ENCODE measurements around the gene SORCS3. TPM values are rescaled to one million over a fixed set of nuclear protein-coding genes. Genes with fewer than 3 reads are reported as not detected.

SORCS3 gene
- total and polyA plus RNA-seq, 9 of the 15 experiments (the other 6 are each of a cell fraction or from before 2014, with no cell fraction given), result not detected

GRCh38 chr10:104966563-104967297 lies 325.6 kb downstream of the SORCS3 start:
- intact Hi-C loops (cut with micrococcal nuclease) (no loop called here), in situ Hi-C loops (cut with MboI) (no loop called here)
- ATAC-seq (no peak), FAIRE-seq (no peak), DNase-seq (ENCODE audit: extremely low read depth in 1 of 4, low spot score in 3 of 4) (no peak)
- no peaks in the 10 kb centered on the region for H4K20me1 ChIP-seq (replicated peaks; ENCODE audit: control insufficient read depth, insufficient read depth, low read length)
- H3K9ac ChIP-seq (ENCODE audit: insufficient read depth in 1 of 2, low read depth in 2 of 2, low read length in 2 of 2), result no peak overlapping the region
- H3K4me3 ChIP-seq, result no peak overlapping the region
- no TSS peak for BruUV-seq (replicated peaks)
- no peaks in the 10 kb centered on the region for H3K4me1 ChIP-seq (replicated peaks in 1 of 2; ENCODE audit: control insufficient read depth in 2 of 2, insufficient read depth in 2 of 2, low read length in 2 of 2)
- ChIA-PET CTCF (ENCODE audit: low intra/inter-chr PET ratio) (no interaction called here), POLR2A (no interaction called here)
- H3K79me2 ChIP-seq (ENCODE audit: control insufficient read depth, insufficient read depth, low read length), result no peaks in the 10 kb centered on the region
- no peaks in the 10 kb centered on the region for H3K9me3 ChIP-seq (replicated peaks; ENCODE audit: control insufficient read depth, insufficient read depth, low read depth, low read length)
- H3K27me3 ChIP-seq (ENCODE audit: control insufficient read depth in 2 of 2, insufficient read depth in 2 of 2, low read length in 2 of 2), result no peaks in the 10 kb centered on the region
- no peaks in the 10 kb centered on the region for H3K9me1 ChIP-seq (ENCODE audit: control insufficient read depth, insufficient read depth, low read length)
- H3K4me2 ChIP-seq (ENCODE audit: insufficient read depth, low read length), result no peak overlapping the region
- WGBS (ENCODE audit: insufficient coverage, low coverage, missing lambda C conversion rate), result 6% methylated on average over 2 of the region's 2 CpGs
- H3K36me3 ChIP-seq (ENCODE audit: control insufficient read depth, insufficient read depth, low read length), result no peaks in the 10 kb centered on the region
- no peak overlapping the region for H3K27ac ChIP-seq (ENCODE audit: extremely low read depth, low read depth, low read length)
- no peak overlapping the region for H2AFZ ChIP-seq (ENCODE audit: low read depth, low read length)
- TF ChIP-seq ZNF263 (CRISPR knock-in tag; IDR thresholded peaks at IDR 0.05; ENCODE audit: borderline replicate concordance), result no peak
- no peak for TF ChIP-seq CHD4 (IDR thresholded peaks at IDR 0.05; ENCODE audit: insufficient read depth, insufficient replicate concordance, low read depth, low read length, poor library complexity, severe bottlenecking)
- TF ChIP-seq MTA2 (IDR thresholded peaks at IDR 0.05; ENCODE audit: low read depth), result no peak
- TF ChIP-seq ZFP36 (IDR thresholded peaks at IDR 0.05; ENCODE audit: low read depth, low read length, partially characterized antibody), result no peak
- no peak for TF ChIP-seq SMARCE1 (IDR thresholded peaks at IDR 0.05)
- TF ChIP-seq ZBED1 (IDR thresholded peaks at IDR 0.05), result no peak
- TF ChIP-seq POLR2A (conservative IDR thresholded peaks at IDR 0.05), result no peak
- TF ChIP-seq ZNF398 (CRISPR knock-in tag; IDR thresholded peaks at IDR 0.05), result no peak
- no peak for TF ChIP-seq SIN3B (IDR thresholded peaks at IDR 0.05; ENCODE audit: low read depth)
- no peak for TF ChIP-seq TAF1 (IDR thresholded peaks at IDR 0.05; ENCODE audit: control insufficient read depth, extremely low read depth, insufficient read depth, low read length, severe bottlenecking)
- no peak for TF ChIP-seq HLTF (IDR thresholded peaks at IDR 0.05)
- TF ChIP-seq ZNF146 (CRISPR knock-in tag; IDR thresholded peaks at IDR 0.05; ENCODE audit: unreplicated experiment), result no peak
- no peak for TF ChIP-seq ZFPM2 (CRISPR knock-in tag; IDR thresholded peaks at IDR 0.05)
- no peak for TF ChIP-seq NFE2 (IDR thresholded peaks at IDR 0.05; ENCODE audit: low read depth)
- TF ChIP-seq ZNF695 (CRISPR knock-in tag; IDR thresholded peaks at IDR 0.05), result no peak
- no peak for TF ChIP-seq JUN (IDR thresholded peaks at IDR 0.05; ENCODE audit: borderline replicate concordance, low read depth, low read length)
- no peak for TF ChIP-seq JUN (CRISPR knock-in tag; IDR thresholded peaks at IDR 0.05; ENCODE audit: borderline replicate concordance)
- no peak for TF ChIP-seq ZNF592 (IDR thresholded peaks at IDR 0.05)

All from K562 (cell line).